Measurements from ENCODE around the gene KLHL10. TPM values are rescaled to one million over a fixed set of nuclear protein-coding genes. Genes with fewer than 3 reads are reported as not detected.
"Not testable (repeated sequence)": the region's sequence is repeated elsewhere in the genome, so short reads cannot be mapped to it uniquely, and the experiment has no call there.

The KLHL10 gene
- polyA plus RNA-seq, 1 experiment: 0.06 TPM

- Histone ChIP-seq H3K4me3 (ENCODE audit: low read depth, low read length) (no peak overlapping the region), H3K9me3 (ENCODE audit: control insufficient read depth, insufficient read depth, low read length) (no peaks in the 10 kb centered on the region), H3K27ac (ENCODE audit: low read depth, low read length) (no peak overlapping the region), H3K27me3 (ENCODE audit: control insufficient read depth, insufficient read depth, low read length) (no peaks in the 10 kb centered on the region)
- DNase-seq (ENCODE audit: low read depth, low spot score): no peak
- ChIA-PET POLR2A (no interaction called here), CTCF (no interaction called here)
- TF ChIP-seq CTCF (IDR thresholded peaks at IDR 0.05; ENCODE audit: low read depth, low read length): no peak
Observed at GRCh38 chr17:41844971-41845370, 7.3 kb downstream of the KLHL10 start.

- H3K27ac ChIP-seq (ENCODE audit: low read depth, low read length): no peak overlapping the region
- H3K9me3 ChIP-seq (ENCODE audit: control insufficient read depth, insufficient read depth, low read length): no peaks in the 10 kb centered on the region
- POLR2A ChIA-PET: no interaction called here
- CTCF ChIA-PET: interaction anchor here (0.9 to 1.3 kb wide), 2 partner anchors 37 to 112 kb away, joined by 3 to 4 read pairs; partner anchors contain the start of gene P3H4
- DNase-seq (ENCODE audit: low read depth, low spot score): no peak
- TF ChIP-seq CTCF (IDR thresholded peaks at IDR 0.05; ENCODE audit: low read depth, low read length): no peak
- no peak overlapping the region for H3K4me3 ChIP-seq (ENCODE audit: low read depth, low read length)
- H3K27me3 ChIP-seq (ENCODE audit: control insufficient read depth, insufficient read depth, low read length): no peaks in the 10 kb centered on the region
Observed at GRCh38 chr17:41848788-41849187, 11.2 kb downstream of the KLHL10 start.

- DNase-seq (ENCODE audit: low read depth, low spot score): no peak
- Histone ChIP-seq H3K27me3 (ENCODE audit: control insufficient read depth, insufficient read depth, low read length) (no peaks in the 10 kb centered on the region), H3K9me3 (ENCODE audit: control insufficient read depth, insufficient read depth, low read length) (no peaks in the 10 kb centered on the region), H3K4me3 (ENCODE audit: low read depth, low read length) (no peak overlapping the region), H3K27ac (ENCODE audit: low read depth, low read length) (no peak overlapping the region)
- ChIA-PET POLR2A (no interaction called here), CTCF (interaction anchor here (0.9 to 1.3 kb wide), 3 partner anchors 34 to 112 kb away, joined by 3 to 4 read pairs (median 3); partner anchors contain the start of gene P3H4)
- TF ChIP-seq CTCF (IDR thresholded peaks at IDR 0.05; ENCODE audit: low read depth, low read length): no peak
Observed at GRCh38 chr17:41849251-41849990, 11.8 kb downstream of the KLHL10 start.

- ChIA-PET CTCF (interaction anchor here (1.1 to 1.6 kb wide), 2 partner anchors 49 to 114 kb away, joined by 3 to 10 read pairs; no protein-coding TSS in a partner anchor), POLR2A (interaction anchor here (0.6 to 0.9 kb wide), 2 partner anchors 8 to 13 kb away, joined by 4 read pairs; partner anchors contain the start of gene KLHL11)
- H3K9me3 ChIP-seq (ENCODE audit: control insufficient read depth, insufficient read depth, low read length); H3K27me3 ChIP-seq (ENCODE audit: control insufficient read depth, insufficient read depth, low read length); DNase-seq (ENCODE audit: low read depth, low spot score); H3K27ac ChIP-seq (ENCODE audit: low read depth, low read length); H3K4me3 ChIP-seq (ENCODE audit: low read depth, low read length): not testable (repeated sequence)
Observed at GRCh38 chr17:41851382-41851781, 13.8 kb downstream of the KLHL10 start.

- TF ChIP-seq CTCF (IDR thresholded peaks at IDR 0.05; ENCODE audit: low read depth, low read length): no peak
- no peak overlapping the region for H3K27ac ChIP-seq (ENCODE audit: low read depth, low read length)
- H3K4me3 ChIP-seq (ENCODE audit: low read depth, low read length): no peak overlapping the region
- CTCF ChIA-PET: interaction anchor here (0.7 to 0.9 kb wide), 2 partner anchors 58 to 122 kb away, joined by 3 read pairs; no protein-coding TSS in a partner anchor
- no peaks in the 10 kb centered on the region for H3K27me3 ChIP-seq (ENCODE audit: control insufficient read depth, insufficient read depth, low read length)
- POLR2A ChIA-PET: no interaction called here
- H3K9me3 ChIP-seq (ENCODE audit: control insufficient read depth, insufficient read depth, low read length): no peaks in the 10 kb centered on the region; the same call in 1 of the 2 replicates
- DNase-seq (ENCODE audit: low read depth, low spot score): no peak
Observed at GRCh38 chr17:41860254-41860931, 22.8 kb downstream of the KLHL10 start.
